ENCODE measurements around the gene FSTL4. TPM values are rescaled to one million over a fixed set of nuclear protein-coding genes. Genes with fewer than 3 reads are reported as not detected.
A peak's percentile ranks its signal among the peaks of the same experiment; 100 is the strongest.

Gene FSTL4
- total RNA-seq, 2 donors from 2014 or later: not detected

GRCh38 chr5:133370036-133370831, 242.1 kb downstream of the FSTL4 start:
- H3K36me3 ChIP-seq: no peaks in the 10 kb centered on the region
- H3K27ac ChIP-seq: no peak overlapping the region
- H3K9me3 ChIP-seq: no peaks in the 10 kb centered on the region
- no peaks in the 10 kb centered on the region for H3K27me3 ChIP-seq
- H3K4me1 ChIP-seq: peaks cover 0 to 14% of the 10 kb centered on the region in 2 donors
- no peak overlapping the region for H3K4me3 ChIP-seq
- no peak for TF ChIP-seq CTCF (IDR thresholded peaks at IDR 0.05)
- peak; percentile 40 for DNase-seq (ENCODE audit: low spot score)

- Histone ChIP-seq H3K9me3 (no peaks in the 10 kb centered on the region), H3K4me3 (no peak overlapping the region), H3K27me3 (no peaks in the 10 kb centered on the region), H3K4me1 (peaks cover 0 to 14% of the 10 kb centered on the region in 2 donors), H3K36me3 (no peaks in the 10 kb centered on the region), H3K27ac (no peak overlapping the region)
- TF ChIP-seq CTCF (IDR thresholded peaks at IDR 0.05): no peak
- DNase-seq (ENCODE audit: low spot score): peak; percentile 28
Measured at GRCh38 chr5:133368916-133369783, 243.2 kb downstream of the FSTL4 start.

- Histone ChIP-seq H3K27ac (no peak overlapping the region), H3K27me3 (no peaks in the 10 kb centered on the region), H3K4me1 (peaks cover 0 to 14% of the 10 kb centered on the region in 2 donors), H3K36me3 (no peaks in the 10 kb centered on the region), H3K9me3 (no peaks in the 10 kb centered on the region), H3K4me3 (no peak overlapping the region)
- peak; percentile 42 for DNase-seq (ENCODE audit: low spot score)
- no peak for TF ChIP-seq CTCF (IDR thresholded peaks at IDR 0.05)
Measured at GRCh38 chr5:133367984-133368383, 244.4 kb downstream of the FSTL4 start.

- Histone ChIP-seq H3K36me3 (no peaks in the 10 kb centered on the region), H3K27me3 (no peaks in the 10 kb centered on the region), H3K9me3 (no peaks in the 10 kb centered on the region), H3K4me1 (peaks cover 0 to 14% of the 10 kb centered on the region in 2 donors), H3K27ac (no peak overlapping the region), H3K4me3 (no peak overlapping the region)
- DNase-seq (ENCODE audit: low spot score): peak; percentile 38
- TF ChIP-seq CTCF (IDR thresholded peaks at IDR 0.05): no peak
Measured at GRCh38 chr5:133367071-133367786, 245.1 kb downstream of the FSTL4 start.

GRCh38 chr5:133366438-133366837, 245.9 kb downstream of the FSTL4 start:
- Histone ChIP-seq H3K4me1 (peaks cover 0 to 14% of the 10 kb centered on the region in 2 donors), H3K9me3 (no peaks in the 10 kb centered on the region), H3K4me3 (no peak overlapping the region), H3K27ac (no peak overlapping the region), H3K27me3 (no peaks in the 10 kb centered on the region), H3K36me3 (no peaks in the 10 kb centered on the region)
- TF ChIP-seq CTCF (IDR thresholded peaks at IDR 0.05): no peak
- peak; percentile 34 for DNase-seq (ENCODE audit: low spot score)
